ENCODE results near the gene PIP5K1B. TPM values are rescaled to one million over a fixed set of nuclear protein-coding genes. Genes with fewer than 3 reads are reported as not detected.
A peak's percentile ranks its signal among the peaks of the same experiment; 100 is the strongest.

PIP5K1B gene
- total and polyA plus RNA-seq, 10 of the 15 experiments (the other 5 are each of a cell fraction or from before 2014, with no cell fraction given) = 6.8 to 16.3 (median 10.6) TPM

DNA sequence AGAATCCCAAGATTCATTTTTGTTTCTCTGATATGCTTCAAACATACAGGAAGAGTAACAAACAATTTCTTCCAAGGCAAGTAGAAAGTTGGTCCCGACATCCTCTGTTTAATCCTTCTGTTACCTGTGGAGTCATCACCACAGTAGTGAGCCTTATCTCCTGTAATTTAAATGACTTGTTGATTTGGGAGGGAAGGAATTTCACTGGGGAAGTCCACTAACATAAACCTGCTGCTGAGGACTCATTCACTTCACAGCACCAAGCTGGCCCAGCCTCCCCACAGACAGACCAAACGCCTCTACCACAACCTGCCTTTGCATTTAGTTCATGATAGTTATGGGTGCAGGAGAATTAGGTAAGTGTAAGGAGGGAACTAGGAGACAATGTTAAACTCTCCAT lies 245.6 kb downstream of the PIP5K1B start (continued):
- TF ChIP-seq ETV6 (conservative IDR thresholded peaks at IDR 0.05 in 1 of 2, IDR thresholded peaks at IDR 0.05 in 1 of 2; ENCODE audit: borderline replicate concordance in 1 of 2, low read depth in 1 of 2) = no peak

DNA sequence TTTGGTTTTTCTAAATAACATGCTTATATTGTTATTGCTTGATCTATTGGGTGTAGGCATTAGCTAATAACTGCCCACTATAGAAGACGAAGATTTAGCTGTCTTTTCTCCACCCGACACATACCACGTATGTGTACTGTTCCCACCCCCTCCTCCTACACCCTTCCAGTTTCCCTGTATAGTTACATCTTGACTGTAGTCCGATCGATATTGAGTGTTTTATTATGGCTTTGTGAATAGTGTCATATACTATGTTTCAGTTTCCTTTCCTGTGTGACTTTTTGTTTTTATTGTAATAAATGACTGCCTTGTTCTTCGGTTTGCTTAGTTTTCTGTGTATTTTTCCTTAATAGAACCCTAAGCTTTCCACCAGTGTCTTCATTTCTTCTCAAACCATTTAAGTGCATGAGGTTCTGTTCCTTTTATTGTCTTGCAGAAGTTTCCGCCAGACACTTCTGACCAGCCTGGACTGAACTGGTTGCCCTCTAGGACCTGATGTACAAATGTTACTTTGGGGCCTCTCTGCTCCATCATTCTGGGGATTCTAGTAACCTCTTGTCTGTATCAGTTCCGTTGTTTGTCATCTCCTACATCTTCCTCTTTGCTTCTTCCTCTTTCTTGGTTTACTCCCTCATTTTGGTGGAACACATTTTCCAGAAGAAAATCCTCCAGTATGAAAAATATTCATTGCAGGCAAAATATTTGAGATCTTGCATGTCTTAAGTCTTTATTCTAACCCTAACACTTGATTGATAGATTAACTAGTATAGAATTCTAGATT lies 247.0 kb downstream of the PIP5K1B start:
- Histone ChIP-seq H3K27ac (ENCODE audit: control insufficient read depth, insufficient read depth) (peak overlapping the region; percentile 21), H3K79me2 (ENCODE audit: control insufficient read depth, insufficient read depth, low read length) (no peaks in the 10 kb centered on the region), H3K27me3 (replicated peaks in 1 of 2; ENCODE audit: control insufficient read depth in 2 of 2, insufficient read depth in 2 of 2, low read length in 1 of 2) (no peaks in the 10 kb centered on the region; a peak in 1 of 4 replicates), H3K9ac (ENCODE audit: control insufficient read depth, insufficient read depth, low read length) (no peak overlapping the region), H3K36me3 (ENCODE audit: control insufficient read depth in 2 of 2, insufficient read depth in 2 of 2, low read length in 1 of 2) (no peaks in the 10 kb centered on the region), H4K20me1 (ENCODE audit: control insufficient read depth, insufficient read depth) (no peaks in the 10 kb centered on the region), H3K4me1 (ENCODE audit: control insufficient read depth, insufficient read depth, low read length) (peaks cover 55% of the 10 kb centered on the region), H3K4me3 (peak overlapping the region; percentile 13; the same call in 1 of the 2 replicates), H3K4me2 (ENCODE audit: control insufficient read depth, insufficient read depth) (peak overlapping the region; percentile 46), H2AFZ (ENCODE audit: control insufficient read depth, low read depth, low read length) (peak overlapping the region; percentile 45), H3K9me3 (replicated peaks; ENCODE audit: control insufficient read depth, insufficient read depth, low read length) (no peaks in the 10 kb centered on the region)
- RAD21 ChIA-PET (ENCODE audit: unreplicated experiment) = interaction anchor here (0.8 to 4.7 kb wide), 9 partner anchors 10 to 266 kb away, joined by 3 to 41 read pairs (median 5); partner anchors contain the start of gene PIP5K1B
- intact Hi-C loops (cut with micrococcal nuclease; ENCODE audit: unreplicated experiment) = loop anchor here (2.0 kb wide), 2 partner anchors 15 to 47 kb away; no protein-coding TSS in a partner anchor
- DNase-seq (ENCODE audit: low read depth, low spot score) (no peak), ATAC-seq (peak; percentile 76), FAIRE-seq (peak; percentile 69)
- POLR2A ChIA-PET = no interaction called here
- no TSS peak for BruUV-seq (replicated peaks)
- WGBS (ENCODE audit: insufficient coverage, insufficient replicate concordance, low lambda C conversion rate, missing lambda C conversion rate) = 9% methylated on average over 8 of the region's 8 CpGs
- CTCF ChIA-PET = interaction anchor here (0.5 to 5.7 kb wide), 11 partner anchors 13 to 444 kb away, joined by 3 to 56 read pairs (median 4); no protein-coding TSS in a partner anchor
- in situ Hi-C loops (cut with MboI) = no loop called here
- SMC1A ChIA-PET (ENCODE audit: uncharacterized antibody, unreplicated experiment) = interaction anchor here (0.9 to 5.4 kb wide), 8 partner anchors 13 to 266 kb away, joined by 3 to 64 read pairs (median 12); no protein-coding TSS in a partner anchor
- no peak for TF ChIP-seq KDM1A (IDR thresholded peaks at IDR 0.05; ENCODE audit: borderline replicate concordance)
- TF ChIP-seq SREBF1 (IDR thresholded peaks at IDR 0.05; ENCODE audit: low read length) = no peak
- no peak for TF ChIP-seq ZBTB40 (IDR thresholded peaks at IDR 0.05; ENCODE audit: borderline replicate concordance)
- 0 out of 2 replicates have a peak, but pooled peaks have one; percentile 31 for TF ChIP-seq DPF2 (IDR thresholded peaks at IDR 0.05)
- peak; percentile 7; the same call in 1 of the 2 replicates for TF ChIP-seq RAD21 (IDR thresholded peaks at IDR 0.05; ENCODE audit: insufficient read depth, low read depth, low read length)
- TF ChIP-seq CHD4 (IDR thresholded peaks at IDR 0.05) = no peak
- TF ChIP-seq KAT2A (conservative IDR thresholded peaks at IDR 0.05; ENCODE audit: control insufficient read depth, low read depth, low read length) = no peak
- peak; percentile 43; the same call in 1 of the 2 replicates for TF ChIP-seq BCL11A (IDR thresholded peaks at IDR 0.05; ENCODE audit: low read depth, low read length)
- peak; percentile 66; the same call in 1 of the 2 replicates for TF ChIP-seq EED (IDR thresholded peaks at IDR 0.05; ENCODE audit: low read depth)
- 0 out of 2 replicates have a peak, but pooled peaks have one; percentile 42 for TF ChIP-seq IRF4 (IDR thresholded peaks at IDR 0.05; ENCODE audit: low read depth, low read length)
- TF ChIP-seq ETV6 (conservative IDR thresholded peaks at IDR 0.05 in 1 of 2, IDR thresholded peaks at IDR 0.05 in 1 of 2; ENCODE audit: borderline replicate concordance in 1 of 2, low read depth in 1 of 2) = peak in 1 of 2 experiments; percentile 79; a peak in 2 of 4 replicates
- TF ChIP-seq KLF5 (IDR thresholded peaks at IDR 0.05; ENCODE audit: partially characterized antibody) = no peak
- TF ChIP-seq PML (IDR thresholded peaks at IDR 0.05; ENCODE audit: low read length) = 0 out of 2 replicates have a peak, but pooled peaks have one; percentile 42
- TF ChIP-seq BHLHE40 (IDR thresholded peaks at IDR 0.05; ENCODE audit: borderline replicate concordance in 1 of 2, low read depth in 2 of 2, low read length in 1 of 2) = no peak
- TF ChIP-seq CBX5 (IDR thresholded peaks at IDR 0.05; ENCODE audit: low read depth) = 0 out of 2 replicates have a peak, but pooled peaks have one; percentile 17
- TF ChIP-seq CREM (IDR thresholded peaks at IDR 0.05; ENCODE audit: low read depth) = peak; percentile 59; the same call in 1 of the 2 replicates
